ENCODE results near the gene C2orf92. TPM values are rescaled to one million over a fixed set of nuclear protein-coding genes. Genes with fewer than 3 reads are reported as not detected.
"Not testable (repeated sequence)": the region's sequence is repeated elsewhere in the genome, so short reads cannot be mapped to it uniquely, and the experiment has no call there.

C2orf92 gene
- total RNA-seq, 1 donor from 2014 or later = 5.7 TPM

GRCh38 chr2:97659256-97660043 lies 10.1 kb upstream of the C2orf92 start:
- DNase-seq (ENCODE audit: low read depth) = no peak

DNA sequence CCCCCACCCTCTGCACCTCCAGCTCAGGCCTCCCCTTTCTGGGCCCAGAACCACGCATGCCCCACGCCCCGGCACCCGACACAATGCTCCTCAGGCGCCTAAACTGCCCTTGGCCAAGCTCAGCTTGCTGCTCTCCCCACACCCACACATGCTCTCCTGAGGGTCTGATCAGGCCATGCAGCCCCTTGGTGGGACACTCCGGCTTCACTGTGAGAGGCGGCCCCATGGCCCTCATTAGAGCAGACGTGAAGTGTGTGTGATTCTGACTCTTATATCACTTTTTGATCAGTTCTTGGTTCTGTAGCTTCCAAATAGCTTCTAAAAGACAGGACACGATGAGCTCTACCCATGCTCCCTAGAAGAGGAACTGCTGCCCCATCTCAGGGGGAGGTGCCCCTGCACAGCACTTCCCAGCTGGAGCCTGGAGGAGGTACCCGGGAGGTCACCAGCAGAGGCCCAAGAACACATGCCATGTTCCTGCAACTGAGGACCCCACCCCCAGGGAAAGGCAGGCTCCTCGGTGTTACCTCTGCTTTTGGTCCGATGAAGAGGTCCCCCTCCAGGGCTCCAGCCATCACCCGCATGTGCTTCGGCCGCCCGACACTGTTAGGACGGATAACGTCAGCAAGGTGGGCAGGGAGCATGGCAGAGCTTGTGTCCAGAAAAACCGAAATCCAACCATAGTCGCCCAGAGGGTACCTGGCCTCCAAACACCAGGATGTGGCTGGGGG lies 9.3 kb upstream of the C2orf92 start:
- no peak for DNase-seq (ENCODE audit: low read depth)

- DNase-seq (ENCODE audit: low read depth) = peak; percentile 81
Observed at GRCh38 chr2:97660775-97661389, 8.6 kb upstream of the C2orf92 start.

GRCh38 chr2:97661927-97662326 lies 7.6 kb upstream of the C2orf92 start:
- no peak for DNase-seq (ENCODE audit: low read depth)

DNA sequence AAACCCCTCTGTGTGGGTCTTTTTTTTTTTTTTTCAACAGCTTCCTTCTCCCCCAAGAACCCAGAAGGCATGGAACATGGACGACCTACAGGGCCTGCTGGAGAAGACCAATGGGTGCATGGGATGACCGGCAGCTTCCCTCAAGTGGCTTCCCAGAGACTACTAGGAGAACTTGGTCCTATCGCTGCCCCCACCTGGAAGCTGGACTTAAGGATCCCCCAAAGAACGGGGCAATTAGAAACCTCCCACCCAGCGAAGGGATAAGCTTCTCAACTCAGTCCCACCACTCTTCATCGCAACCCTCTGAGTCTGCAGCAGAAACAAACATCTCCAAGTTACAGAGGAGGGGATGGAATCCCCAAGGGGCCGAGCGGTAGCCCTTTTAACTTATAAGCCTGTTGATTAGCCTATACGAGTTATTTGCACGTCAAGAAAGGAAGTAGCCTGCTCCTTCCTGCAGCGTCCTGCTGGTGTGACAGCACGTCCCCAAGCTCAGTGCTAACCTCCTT lies 7.1 kb upstream of the C2orf92 start:
- DNase-seq (ENCODE audit: low read depth) = no peak

GRCh38 chr2:97662895-97663625 lies 6.5 kb upstream of the C2orf92 start:
- DNase-seq (ENCODE audit: low read depth) = peak; percentile 92

DNA sequence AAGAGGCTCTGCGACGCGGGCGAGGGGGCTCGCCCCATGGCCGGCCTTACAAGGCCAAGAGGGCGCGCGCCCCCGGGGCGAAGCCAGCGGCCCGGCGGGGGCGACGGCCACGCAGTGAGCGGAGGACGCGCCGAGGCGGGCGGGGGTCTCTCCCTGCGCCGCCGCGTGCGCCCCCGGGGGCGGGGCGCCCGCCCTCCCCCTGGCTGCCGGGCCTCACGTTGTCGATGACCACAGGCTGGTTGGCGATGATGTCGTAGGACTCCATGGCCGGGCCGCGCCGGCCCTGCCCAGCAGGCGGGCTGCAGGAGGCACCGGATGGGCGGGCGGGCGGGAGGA lies 5.9 kb upstream of the C2orf92 start:
- DNase-seq (ENCODE audit: low read depth) = no peak

DNA sequence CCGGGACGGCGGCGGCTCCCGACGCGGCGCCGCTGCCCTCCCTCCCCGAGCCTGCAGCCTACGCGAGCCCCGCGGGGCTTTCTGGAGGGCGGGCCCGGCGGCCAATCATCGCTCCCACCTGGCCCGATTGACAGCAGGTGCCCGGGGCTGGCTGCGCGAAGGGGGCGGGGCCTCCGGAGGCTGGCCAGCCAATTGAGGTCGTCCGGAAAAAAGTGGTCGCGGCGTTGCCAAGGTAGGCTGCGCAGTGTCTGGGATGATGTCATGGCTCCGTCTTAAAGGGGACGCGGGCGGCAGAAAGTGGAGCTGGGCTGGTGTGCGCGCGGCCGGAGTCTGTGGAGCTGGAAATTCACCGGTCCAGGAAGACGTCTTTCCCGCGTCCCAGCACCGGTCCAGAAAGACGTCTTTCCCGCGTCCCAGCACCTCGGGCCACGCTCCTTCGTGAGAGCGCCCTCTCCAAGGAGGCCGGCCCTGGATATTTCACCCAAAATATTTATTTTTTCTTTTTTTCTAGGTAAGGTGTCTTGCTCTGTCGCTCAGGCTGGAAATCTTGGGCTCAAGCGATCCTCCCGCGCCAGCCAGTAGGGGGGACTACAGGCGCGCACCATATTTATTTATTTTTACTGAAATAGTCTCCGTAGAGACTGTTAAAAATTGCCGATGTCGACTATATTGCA lies 5.4 kb upstream of the C2orf92 start, which contains the start of gene ACTR1B:
ACTR1B (minus strand) TSS at position 83 of the 674 bp plus-strand sequence. CDS start 154 bp downstream, outside the sequence.
- peak; percentile 99 for DNase-seq (ENCODE audit: low read depth)

DNA sequence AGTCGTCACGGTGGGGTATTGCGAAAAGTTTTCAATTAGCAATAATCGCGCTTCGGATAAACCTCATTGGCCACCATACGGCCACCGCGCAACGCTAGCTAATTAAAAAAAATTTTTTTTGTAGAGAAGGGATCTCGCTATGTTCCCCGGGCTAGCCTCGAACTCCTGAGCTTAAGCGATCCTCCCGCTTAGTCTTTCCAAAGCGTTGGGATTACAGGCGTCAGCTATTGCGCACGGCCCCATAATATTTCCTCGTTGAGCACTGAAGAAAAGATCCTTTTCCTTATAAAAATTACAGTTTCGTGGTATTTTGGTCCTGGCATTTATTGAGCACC lies 4.9 kb upstream of the C2orf92 start:
- peak; percentile 47 for DNase-seq (ENCODE audit: low read depth)

- DNase-seq (ENCODE audit: low read depth) = no peak
Observed at GRCh38 chr2:97670471-97670870, 958 bp downstream of the C2orf92 start.

DNA sequence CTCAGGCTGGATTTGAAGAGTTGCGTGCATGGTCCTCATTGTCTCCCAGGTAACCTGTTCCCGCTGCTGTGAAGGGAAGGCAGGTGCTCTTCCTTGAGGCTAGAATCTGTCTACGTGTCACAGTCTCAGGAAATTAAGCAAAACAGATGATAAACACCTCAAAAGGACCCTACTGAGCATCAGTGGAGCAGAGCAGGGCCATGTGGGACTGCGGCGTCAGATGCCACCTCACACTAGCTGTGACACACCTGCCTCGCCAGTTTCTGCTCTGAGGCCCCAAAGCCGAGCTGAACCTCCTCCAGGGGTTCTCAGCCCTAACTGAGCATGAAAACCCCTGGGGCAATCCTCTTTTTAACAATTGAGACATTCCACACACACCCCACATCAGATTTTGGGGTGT lies 2.0 kb downstream of the C2orf92 start:
- DNase-seq (ENCODE audit: low read depth) = no peak

GRCh38 chr2:97672606-97673140 lies 3.2 kb downstream of the C2orf92 start:
- peak; percentile 52 for DNase-seq (ENCODE audit: low read depth)

- peak; percentile 15 for DNase-seq (ENCODE audit: low read depth)
Observed at GRCh38 chr2:97673182-97673914, 3.8 kb downstream of the C2orf92 start.

GRCh38 chr2:97673915-97674283 lies 4.4 kb downstream of the C2orf92 start:
- no peak for DNase-seq (ENCODE audit: low read depth)

GRCh38 chr2:97675430-97676113 lies 6.1 kb downstream of the C2orf92 start:
- no peak for DNase-seq (ENCODE audit: low read depth)

DNA sequence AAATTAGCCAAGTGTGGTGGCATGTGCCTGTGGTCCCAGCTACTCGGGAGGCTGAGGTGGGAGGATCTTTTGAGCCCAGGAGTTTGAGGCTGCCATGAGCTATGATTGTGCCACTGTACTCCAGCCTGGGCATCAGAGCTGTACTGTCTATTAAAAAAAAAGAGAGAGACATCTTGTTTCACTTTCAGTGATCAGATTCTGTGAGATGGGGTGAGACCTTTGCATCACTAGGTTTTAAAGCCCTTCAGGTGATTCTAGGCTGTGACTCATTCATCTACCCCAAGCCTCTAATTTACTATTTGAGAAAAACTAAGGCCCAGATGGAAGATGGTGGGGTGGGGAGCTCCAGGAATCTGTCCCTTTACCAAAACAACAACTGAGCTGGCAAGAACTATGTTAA lies 7.1 kb downstream of the C2orf92 start:
- no peak for DNase-seq (ENCODE audit: low read depth)

DNA sequence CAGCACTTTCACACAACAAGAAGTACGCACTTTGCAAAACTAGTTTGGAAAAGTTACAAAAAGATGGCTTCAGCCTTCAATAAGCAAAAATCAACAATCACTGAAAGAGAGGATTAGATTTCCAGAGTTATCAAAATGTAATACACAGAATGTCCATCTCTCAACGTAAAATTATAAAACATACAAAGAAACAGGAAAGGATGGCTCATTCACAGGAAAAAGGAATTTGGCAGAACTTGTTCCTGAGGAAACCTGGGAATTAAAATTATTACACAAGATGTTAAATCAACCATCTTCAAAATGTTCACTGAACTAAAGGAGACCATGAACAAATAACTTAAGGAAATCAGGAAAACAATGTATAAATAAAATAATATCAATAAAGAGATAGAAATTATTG lies 8.0 kb downstream of the C2orf92 start:
- no peak for DNase-seq (ENCODE audit: low read depth)

DNA sequence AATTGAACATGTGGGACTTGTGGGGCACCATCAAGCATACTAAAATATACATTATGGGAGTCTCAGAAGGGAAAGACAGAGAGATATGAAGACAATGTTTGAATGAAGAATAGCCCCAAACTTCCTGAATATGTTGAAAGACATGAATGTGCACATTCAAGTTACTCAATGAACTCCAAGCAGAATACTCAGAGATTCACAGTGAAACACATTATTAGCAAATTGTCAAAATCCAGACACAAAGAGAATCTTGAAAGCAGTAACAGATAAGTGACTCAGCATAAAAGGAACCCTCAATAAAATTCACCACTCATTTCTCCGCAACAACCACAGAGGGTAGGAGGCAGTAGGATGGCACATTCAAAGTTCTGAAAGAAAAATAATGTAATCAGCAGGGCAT lies 8.8 kb downstream of the C2orf92 start:
- DNase-seq (ENCODE audit: low read depth) = no peak

DNA sequence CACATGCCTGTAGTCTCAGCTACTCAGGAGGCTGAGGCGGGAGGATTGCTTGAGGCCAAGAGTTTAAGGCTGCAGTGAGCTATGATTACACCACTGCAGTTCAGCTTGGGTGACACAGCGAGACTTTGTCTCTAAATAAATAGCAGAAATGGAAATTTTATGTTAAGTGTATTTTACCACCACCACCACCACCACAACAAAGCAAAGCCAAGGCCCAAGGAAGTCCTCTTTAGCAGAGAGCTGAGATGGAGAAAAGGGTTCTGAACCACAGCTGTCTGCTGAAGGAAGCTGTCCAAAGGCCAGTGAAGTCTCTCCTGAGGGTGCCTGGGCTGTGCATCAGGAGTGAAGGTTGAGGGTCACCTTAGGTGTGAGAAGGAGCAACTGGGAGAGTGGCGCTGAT lies 17.7 kb downstream of the C2orf92 start:
- not testable (repeated sequence) for DNase-seq (ENCODE audit: low read depth)
